HepG2 (cell line): Measurements from ENCODE around the gene KCNJ6. TPM values are rescaled to one million over a fixed set of nuclear protein-coding genes. Genes with fewer than 3 reads are reported as not detected.

Experiments
- AHDC1 ChIP-seq: sonication (generic); formaldehyde crosslinking; IDR thresholded peaks from 2 replicates; pipeline ENCODE4 v1.5.1; 2020; ENCODE audit warnings: mild to moderate bottlenecking, missing genetic modification reagents, borderline replicate concordance
- ARID5B ChIP-seq: IDR thresholded peaks from 2 replicates; pipeline ENCODE4 v1.4.0; 2020; ENCODE audit warnings: mild to moderate bottlenecking, missing genetic modification reagents
- STAT5B ChIP-seq: sonication (generic); formaldehyde crosslinking; IDR thresholded peaks from 2 replicates; pipeline ENCODE4 v1.4.0; 2020; ENCODE audit warnings: missing genetic modification reagents
- polyA plus RNA-seq, 8 experiments: library from polyadenylated mRNA; depleted of rRNA in 3 of 8; stranded (reverse) in 7 of 8; unstranded in 1 of 8; fragments of >200 nt; fragmentation: Illumina TruSeq in 4 of 8; extraction: Trizol in 4 of 8; gene quantifications; 2 replicates each; pipeline versions ENCODE4 v1.2.1 to v1.2.3, GENCODE V29; 2011 to 2016; ENCODE audit warnings: low read depth in 4 of 8, missing spikeins in 1 of 8, mixed read lengths in 1 of 8; ENCODE audit not compliant: insufficient read depth in 1 of 8
- total RNA-seq, 5 experiments: library from RNA; depleted of rRNA; stranded (reverse); fragments of >200 nt; fragmentation: Illumina TruSeq; extraction: Trizol; gene quantifications; 2 replicates each; pipeline ENCODE4 v1.2.3, GENCODE V29; 2016; ENCODE audit warnings: low read depth in 1 of 5

The KCNJ6 gene
- total and polyA plus RNA-seq, 2 of the 13 experiments (the other 11 are each of a cell fraction or from before 2014, with no cell fraction given), result not detected

GRCh38 chr21:37618081-37618480 is 298.2 kb downstream of the KCNJ6 start (continued):
- TF ChIP-seq AHDC1 (CRISPR knock-in tag) (no peak), ARID5B (no peak), STAT5B (CRISPR knock-in tag) (no peak)
